ENCODE measurements around the gene SCYL1. TPM values are rescaled to one million over a fixed set of nuclear protein-coding genes. Genes with fewer than 3 reads are reported as not detected.

SCYL1 gene
- total RNA-seq, 1 donor from 2014 or later = 36.7 TPM

- no peak for ATAC-seq
Observed at GRCh38 chr11:65585396-65586246, 60.7 kb downstream of the SCYL1 start.

GRCh38 chr11:65586247-65586630 is 61.4 kb downstream of the SCYL1 start:
- ATAC-seq = no peak

DNA sequence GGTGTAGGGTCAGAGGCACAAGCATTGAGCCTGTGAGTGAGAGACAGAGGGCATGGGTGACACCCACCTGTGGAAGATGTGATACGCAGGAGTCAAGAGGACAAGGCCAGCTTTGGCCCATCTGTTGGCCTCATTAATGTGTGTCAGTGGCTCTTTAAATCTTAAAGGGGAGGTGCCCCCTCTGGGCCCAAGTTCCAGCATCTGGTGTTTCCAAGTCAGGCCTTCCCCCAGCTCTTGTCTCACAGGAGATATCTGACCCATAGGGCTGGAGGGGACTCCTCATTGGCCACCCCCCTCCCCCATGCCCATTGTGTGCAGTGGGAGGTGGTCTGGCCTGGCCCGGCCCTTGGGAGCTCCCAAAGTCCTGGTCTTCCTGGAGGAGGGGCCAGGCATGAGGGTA is 61.8 kb downstream of the SCYL1 start:
- ATAC-seq = no peak

Other genes with a start within 250 kb of the SCYL1 start
- gene CDC42EP2, start 210.2 kb upstream of the SCYL1 start, total RNA-seq = 0.92 TPM
- 30.4 TPM for gene DPF2, start 191.2 kb upstream of the SCYL1 start, total RNA-seq
- gene TIGD3, start 170.3 kb upstream of the SCYL1 start, total RNA-seq = 0.16 TPM
- gene SLC25A45, start 142.4 kb upstream of the SCYL1 start, total RNA-seq = 3.4 TPM
- gene FRMD8, start 138.4 kb upstream of the SCYL1 start, total RNA-seq = 37.1 TPM
- 389 TPM for gene NEAT1, start 102.3 kb upstream of the SCYL1 start, total RNA-seq
- 4,086 TPM for gene MALAT1, start 26.0 kb upstream of the SCYL1 start, total RNA-seq
- gene LTBP3, start 33.3 kb downstream of the SCYL1 start, total RNA-seq = 20.9 TPM
- 31.8 TPM for gene ZNRD2, start 45.4 kb downstream of the SCYL1 start, total RNA-seq
- 25.9 TPM for gene FAM89B, start 47.5 kb downstream of the SCYL1 start, total RNA-seq
- 52.6 TPM for gene EHBP1L1, start 51.0 kb downstream of the SCYL1 start, total RNA-seq
- gene KCNK7, start 70.7 kb downstream of the SCYL1 start, total RNA-seq = 20.2 TPM
- gene MAP3K11, start 89.1 kb downstream of the SCYL1 start, total RNA-seq = 32.4 TPM
- 23.8 TPM for gene PCNX3, start 90.7 kb downstream of the SCYL1 start, total RNA-seq
- 23.1 TPM for gene SIPA1, start 113.0 kb downstream of the SCYL1 start, total RNA-seq
- gene RELA, start 137.8 kb downstream of the SCYL1 start, total RNA-seq = 50.3 TPM
- 47.3 TPM for gene KAT5, start 187.2 kb downstream of the SCYL1 start, total RNA-seq
- 28.7 TPM for gene RNASEH2C, start 195.7 kb downstream of the SCYL1 start, total RNA-seq